ENCODE measurements around the gene PRUNE1.
A peak's percentile ranks its signal among the peaks of the same experiment; 100 is the strongest.

The PRUNE1 gene

GRCh38 chr1:150970808-150971582 lies 37.3 kb upstream of the PRUNE1 start:
- Histone ChIP-seq H3K4me1 (ENCODE audit: control insufficient read depth, low read depth, low read length) (peaks cover 31% of the 10 kb centered on the region), H3K4me3 (ENCODE audit: low read length) (peak overlapping the region; percentile 91), H3K27me3 (ENCODE audit: control insufficient read depth, insufficient read depth, low read length) (no peaks in the 10 kb centered on the region), H3K36me3 (ENCODE audit: control insufficient read depth, low read depth, low read length) (peaks cover 31% of the 10 kb centered on the region), H3K9me3 (ENCODE audit: control insufficient read depth, low read depth, low read length) (no peaks in the 10 kb centered on the region), H3K9ac (ENCODE audit: low read length) (no peak overlapping the region), H3K27ac (ENCODE audit: low read length) (no peak overlapping the region)

- H3K27me3 ChIP-seq (ENCODE audit: control insufficient read depth, insufficient read depth, low read length) = no peaks in the 10 kb centered on the region
- peak overlapping the region; percentile 5 for H3K9ac ChIP-seq (ENCODE audit: low read length)
- H3K4me1 ChIP-seq (ENCODE audit: control insufficient read depth, low read depth, low read length) = peaks cover 39% of the 10 kb centered on the region
- H3K4me3 ChIP-seq (ENCODE audit: low read length) = peak overlapping the region; percentile 91
- H3K27ac ChIP-seq (ENCODE audit: low read length) = no peak overlapping the region
- H3K9me3 ChIP-seq (ENCODE audit: control insufficient read depth, low read depth, low read length) = no peaks in the 10 kb centered on the region
- peaks cover 23% of the 10 kb centered on the region for H3K36me3 ChIP-seq (ENCODE audit: control insufficient read depth, low read depth, low read length)
These were observed 36.4 kb upstream of the PRUNE1 start for GRCh38 chr1:150971583-150972416.

GRCh38 chr1:150972417-150972940 lies 35.8 kb upstream of the PRUNE1 start:
- H3K9me3 ChIP-seq (ENCODE audit: control insufficient read depth, low read depth, low read length) = no peaks in the 10 kb centered on the region
- H3K27me3 ChIP-seq (ENCODE audit: control insufficient read depth, insufficient read depth, low read length) = no peaks in the 10 kb centered on the region
- H3K36me3 ChIP-seq (ENCODE audit: control insufficient read depth, low read depth, low read length) = peaks cover 16% of the 10 kb centered on the region
- H3K27ac ChIP-seq (ENCODE audit: low read length) = no peak overlapping the region
- peak overlapping the region; percentile 91 for H3K4me3 ChIP-seq (ENCODE audit: low read length)
- H3K9ac ChIP-seq (ENCODE audit: low read length) = peak overlapping the region; percentile 5
- peaks cover 46% of the 10 kb centered on the region for H3K4me1 ChIP-seq (ENCODE audit: control insufficient read depth, low read depth, low read length)

DNA sequence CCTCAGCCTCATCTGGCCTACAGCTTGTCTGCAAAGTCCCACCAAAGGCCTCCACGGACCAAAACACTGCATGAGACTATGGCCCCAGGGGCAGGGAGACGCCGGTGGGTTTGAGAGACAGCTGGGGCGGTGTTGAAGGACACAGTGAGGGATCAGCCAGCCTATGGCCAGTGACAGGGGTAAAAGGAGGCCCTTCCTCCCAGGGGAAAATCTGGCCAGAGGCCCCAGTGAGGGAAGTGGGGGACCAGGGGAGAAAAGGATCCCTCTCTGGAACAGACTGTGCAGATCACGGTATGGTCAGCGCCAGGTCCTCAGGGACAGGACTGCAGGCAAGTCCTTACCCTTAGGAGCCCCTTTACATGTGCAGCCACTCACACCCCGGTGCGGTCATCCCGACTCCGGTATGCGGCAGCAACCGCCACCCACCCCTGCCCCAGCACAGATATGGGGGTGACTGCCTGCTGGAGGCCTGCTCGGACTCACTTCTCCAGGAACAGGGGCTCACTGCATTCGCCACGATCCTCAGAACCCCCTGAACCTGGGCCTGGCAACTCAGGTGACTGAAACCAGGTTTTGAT lies 34.9 kb upstream of the PRUNE1 start:
- Histone ChIP-seq H3K4me3 (ENCODE audit: low read length) (peak overlapping the region; percentile 91), H3K27me3 (ENCODE audit: control insufficient read depth, insufficient read depth, low read length) (no peaks in the 10 kb centered on the region), H3K9ac (ENCODE audit: low read length) (peak overlapping the region; percentile 87), H3K36me3 (ENCODE audit: control insufficient read depth, low read depth, low read length) (peaks cover 7% of the 10 kb centered on the region), H3K27ac (ENCODE audit: low read length) (no peak overlapping the region), H3K4me1 (ENCODE audit: control insufficient read depth, low read depth, low read length) (peaks cover 47% of the 10 kb centered on the region), H3K9me3 (ENCODE audit: control insufficient read depth, low read depth, low read length) (no peaks in the 10 kb centered on the region)

- peaks cover 47% of the 10 kb centered on the region for H3K4me1 ChIP-seq (ENCODE audit: control insufficient read depth, low read depth, low read length)
- H3K27me3 ChIP-seq (ENCODE audit: control insufficient read depth, insufficient read depth, low read length) = no peaks in the 10 kb centered on the region
- H3K9me3 ChIP-seq (ENCODE audit: control insufficient read depth, low read depth, low read length) = no peaks in the 10 kb centered on the region
- peaks cover under 1% of the 10 kb centered on the region for H3K36me3 ChIP-seq (ENCODE audit: control insufficient read depth, low read depth, low read length)
- no peak overlapping the region for H3K27ac ChIP-seq (ENCODE audit: low read length)
- H3K4me3 ChIP-seq (ENCODE audit: low read length) = peak overlapping the region; percentile 91
- H3K9ac ChIP-seq (ENCODE audit: low read length) = peak overlapping the region; percentile 87
These were observed 34.2 kb upstream of the PRUNE1 start for GRCh38 chr1:150973836-150974579.

- no peaks in the 10 kb centered on the region for H3K36me3 ChIP-seq (ENCODE audit: control insufficient read depth, low read depth, low read length)
- H3K9ac ChIP-seq (ENCODE audit: low read length) = peak within 1 kb of the TSS; percentile 87
- H3K4me3 ChIP-seq (ENCODE audit: low read length) = peak within 1 kb of the TSS; percentile 91
- H3K27ac ChIP-seq (ENCODE audit: low read length) = no peak within 1 kb of the TSS
- H3K4me1 ChIP-seq (ENCODE audit: control insufficient read depth, low read depth, low read length) = peaks cover 47% of the 10 kb centered on the region
- H3K27me3 ChIP-seq (ENCODE audit: control insufficient read depth, insufficient read depth, low read length) = no peaks in the 10 kb centered on the region
- H3K9me3 ChIP-seq (ENCODE audit: control insufficient read depth, low read depth, low read length) = no peaks in the 10 kb centered on the region
These were observed 33.4 kb upstream of the PRUNE1 start, which contains the start of gene CERS2 for GRCh38 chr1:150974580-150975478. CERS2 (minus strand) TSS chr1:150974835; CDS start chr1:150969090, 5,745 bp downstream.

- H3K9ac ChIP-seq (ENCODE audit: low read length) = no peak overlapping the region
- no peak overlapping the region for H3K4me3 ChIP-seq (ENCODE audit: low read length)
- H3K9me3 ChIP-seq (ENCODE audit: control insufficient read depth, low read depth, low read length) = no peaks in the 10 kb centered on the region
- H3K4me1 ChIP-seq (ENCODE audit: control insufficient read depth, low read depth, low read length) = peaks cover 43% of the 10 kb centered on the region
- no peak overlapping the region for H3K27ac ChIP-seq (ENCODE audit: low read length)
- H3K27me3 ChIP-seq (ENCODE audit: control insufficient read depth, insufficient read depth, low read length) = no peaks in the 10 kb centered on the region
- H3K36me3 ChIP-seq (ENCODE audit: control insufficient read depth, low read depth, low read length) = no peaks in the 10 kb centered on the region
These were observed 31.8 kb upstream of the PRUNE1 start for GRCh38 chr1:150976401-150976821.

DNA sequence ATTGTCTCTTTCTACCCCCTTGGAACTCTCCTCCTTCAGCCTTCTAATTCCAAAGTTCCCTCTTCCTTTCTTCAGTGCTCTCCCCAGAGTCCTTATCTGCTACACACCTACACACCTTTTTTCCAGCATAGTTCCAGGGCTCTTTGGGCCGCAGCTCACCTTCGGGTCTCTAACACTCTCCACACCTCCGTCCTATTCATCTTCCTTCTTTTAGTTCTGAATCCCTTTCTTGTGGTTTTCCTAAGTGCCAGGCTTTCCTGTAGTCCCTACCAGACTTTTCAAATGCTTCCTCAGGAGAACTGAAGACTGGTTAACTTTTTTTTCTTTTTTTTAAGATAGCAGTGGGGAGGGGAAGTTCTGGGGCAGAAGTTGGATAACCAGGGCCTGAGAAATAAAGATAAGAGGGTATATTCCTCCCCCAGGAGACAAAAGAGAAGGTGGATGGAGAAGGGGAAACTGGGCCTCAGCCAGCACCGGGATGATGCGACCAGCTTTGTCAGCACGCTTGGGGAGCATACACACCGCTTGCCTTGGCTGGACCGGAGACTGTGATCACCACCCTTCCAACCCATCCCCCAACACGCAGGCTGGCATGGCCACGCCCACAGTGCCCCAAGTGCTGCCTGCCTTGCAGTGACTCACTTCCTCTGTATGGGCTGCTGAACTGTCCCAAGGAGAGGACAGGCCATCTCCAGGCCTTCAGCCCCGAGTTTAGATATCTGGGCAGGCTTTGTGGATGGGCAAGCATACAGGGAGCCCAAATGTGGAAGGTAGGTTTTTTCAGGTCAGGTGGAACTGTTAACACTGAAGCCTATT lies 31.2 kb upstream of the PRUNE1 start:
- Histone ChIP-seq H3K27me3 (ENCODE audit: control insufficient read depth, insufficient read depth, low read length) (no peaks in the 10 kb centered on the region), H3K4me1 (ENCODE audit: control insufficient read depth, low read depth, low read length) (peaks cover 43% of the 10 kb centered on the region), H3K27ac (ENCODE audit: low read length) (no peak overlapping the region), H3K9ac (ENCODE audit: low read length) (no peak overlapping the region), H3K36me3 (ENCODE audit: control insufficient read depth, low read depth, low read length) (no peaks in the 10 kb centered on the region), H3K9me3 (ENCODE audit: control insufficient read depth, low read depth, low read length) (no peaks in the 10 kb centered on the region), H3K4me3 (ENCODE audit: low read length) (no peak overlapping the region)

DNA sequence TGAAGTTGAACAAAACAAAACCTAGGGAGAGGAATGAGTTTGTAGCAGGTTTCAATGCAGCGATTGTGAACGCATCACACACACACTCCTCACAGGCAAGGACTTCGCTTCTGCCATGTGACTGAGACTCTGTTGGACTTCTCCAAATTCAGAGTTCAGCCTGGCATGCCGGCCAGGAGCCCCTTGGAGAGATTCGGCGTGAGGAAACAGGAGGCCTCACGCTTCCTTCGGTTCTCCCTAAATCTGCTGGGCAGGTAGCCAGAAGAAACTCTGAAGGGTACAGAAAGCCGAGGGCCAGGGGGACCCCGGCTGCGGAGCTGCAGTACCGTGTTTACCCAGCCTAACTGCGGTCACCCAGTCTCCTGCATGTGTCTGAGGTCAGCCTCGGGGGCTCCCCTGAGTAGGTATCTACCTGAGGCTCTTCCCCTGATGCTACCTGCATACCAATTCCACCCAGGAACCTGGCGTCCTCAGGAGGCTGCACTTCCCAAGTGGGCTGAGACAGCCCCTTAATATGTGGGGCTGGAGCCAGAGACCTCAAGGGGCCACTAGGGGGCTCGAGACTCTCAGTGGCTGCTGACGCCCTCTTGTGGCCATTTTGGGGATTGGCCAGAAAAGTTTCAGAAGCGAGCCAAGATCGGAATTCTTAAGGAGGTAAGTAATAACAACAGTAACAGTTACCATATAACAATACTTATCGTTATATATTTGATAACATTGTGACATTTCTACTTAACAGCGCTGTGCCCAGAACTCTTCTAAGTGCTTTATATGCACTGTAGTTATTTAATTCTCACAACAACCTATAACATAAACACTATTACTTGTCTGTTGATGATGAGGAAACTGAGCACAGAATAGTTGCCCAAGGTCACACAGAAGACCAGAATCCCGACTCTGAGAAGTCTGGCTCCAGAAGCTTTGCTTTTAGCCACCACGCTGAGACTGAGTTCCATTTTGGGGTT lies 28.9 kb upstream of the PRUNE1 start:
- H3K27ac ChIP-seq (ENCODE audit: low read length) = no peak overlapping the region
- H3K4me1 ChIP-seq (ENCODE audit: control insufficient read depth, low read depth, low read length) = peaks cover 32% of the 10 kb centered on the region
- H3K27me3 ChIP-seq (ENCODE audit: control insufficient read depth, insufficient read depth, low read length) = no peaks in the 10 kb centered on the region
- no peak overlapping the region for H3K4me3 ChIP-seq (ENCODE audit: low read length)
- H3K9ac ChIP-seq (ENCODE audit: low read length) = no peak overlapping the region
- no peaks in the 10 kb centered on the region for H3K9me3 ChIP-seq (ENCODE audit: control insufficient read depth, low read depth, low read length)
- no peaks in the 10 kb centered on the region for H3K36me3 ChIP-seq (ENCODE audit: control insufficient read depth, low read depth, low read length)
